CD1c-positive myeloid dendritic cell (primary cell): Measurements from ENCODE around the gene PLCZ1.
"Not testable (repeated sequence)": the region's sequence is repeated elsewhere in the genome, so short reads cannot be mapped to it uniquely, and the experiment has no call there.

Experiments
- DNase-seq: peaks from one replicate; pipeline ENCODE4 v3.0.0-alpha.2; 2016; ENCODE audit errors: extremely low spot score

PLCZ1 gene, protein sequence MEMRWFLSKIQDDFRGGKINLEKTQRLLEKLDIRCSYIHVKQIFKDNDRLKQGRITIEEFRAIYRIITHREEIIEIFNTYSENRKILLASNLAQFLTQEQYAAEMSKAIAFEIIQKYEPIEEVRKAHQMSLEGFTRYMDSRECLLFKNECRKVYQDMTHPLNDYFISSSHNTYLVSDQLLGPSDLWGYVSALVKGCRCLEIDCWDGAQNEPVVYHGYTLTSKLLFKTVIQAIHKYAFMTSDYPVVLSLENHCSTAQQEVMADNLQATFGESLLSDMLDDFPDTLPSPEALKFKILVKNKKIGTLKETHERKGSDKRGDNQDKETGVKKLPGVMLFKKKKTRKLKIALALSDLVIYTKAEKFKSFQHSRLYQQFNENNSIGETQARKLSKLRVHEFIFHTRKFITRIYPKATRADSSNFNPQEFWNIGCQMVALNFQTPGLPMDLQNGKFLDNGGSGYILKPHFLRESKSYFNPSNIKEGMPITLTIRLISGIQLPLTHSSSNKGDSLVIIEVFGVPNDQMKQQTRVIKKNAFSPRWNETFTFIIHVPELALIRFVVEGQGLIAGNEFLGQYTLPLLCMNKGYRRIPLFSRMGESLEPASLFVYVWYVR

DNA sequence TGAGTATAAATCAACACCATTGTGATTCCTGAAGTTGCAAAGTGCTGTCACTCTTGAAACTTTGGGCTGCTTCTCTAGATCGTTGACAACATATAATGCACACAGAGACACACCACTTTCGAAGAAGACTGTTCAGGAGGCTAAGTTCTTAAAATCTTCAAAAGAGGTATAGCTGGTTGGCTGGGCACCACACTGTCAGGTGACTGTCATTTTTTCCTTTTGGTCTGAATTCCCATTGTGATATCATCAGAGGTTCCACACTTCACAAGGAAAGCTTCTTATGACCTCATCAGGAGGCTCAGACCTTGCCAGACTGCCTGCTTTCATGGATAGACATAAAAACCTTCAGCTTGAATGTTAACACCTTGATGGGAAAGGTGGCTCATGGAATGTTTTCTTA, at the start of gene PLCZ1, which contains the start of gene CAPZA3:
Gene PLCZ1, minus strand, starts transcription at position 194 of the 400 bp plus-strand sequence. CDS start 641 bp downstream, outside the sequence.
Gene CAPZA3, plus strand, starts transcription at position 301 of the 400 bp plus-strand sequence. CDS start 150 bp downstream, outside the sequence.
- DNase-seq, result no peak

DNA sequence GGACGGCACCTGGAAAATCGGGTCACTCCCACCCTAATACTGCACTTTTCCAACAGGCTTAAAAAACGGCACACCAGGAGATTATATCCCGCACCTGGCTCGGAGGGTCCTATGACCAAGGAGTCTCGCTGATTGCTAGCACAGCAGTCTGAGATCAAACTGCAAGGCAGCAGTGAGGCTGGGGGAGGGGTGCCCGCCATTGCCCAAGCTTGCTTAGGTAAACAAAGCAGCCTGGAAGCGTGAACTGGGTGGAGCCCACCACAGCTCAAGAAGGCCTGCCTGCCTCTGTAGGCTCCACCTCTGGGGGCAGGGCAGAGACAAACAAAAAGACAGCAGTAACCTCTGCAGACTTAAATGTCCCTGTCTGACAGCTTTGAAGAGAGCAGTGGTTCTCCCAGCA, 47.7 kb upstream of the PLCZ1 start:
- DNase-seq, result not testable (repeated sequence)

DNA sequence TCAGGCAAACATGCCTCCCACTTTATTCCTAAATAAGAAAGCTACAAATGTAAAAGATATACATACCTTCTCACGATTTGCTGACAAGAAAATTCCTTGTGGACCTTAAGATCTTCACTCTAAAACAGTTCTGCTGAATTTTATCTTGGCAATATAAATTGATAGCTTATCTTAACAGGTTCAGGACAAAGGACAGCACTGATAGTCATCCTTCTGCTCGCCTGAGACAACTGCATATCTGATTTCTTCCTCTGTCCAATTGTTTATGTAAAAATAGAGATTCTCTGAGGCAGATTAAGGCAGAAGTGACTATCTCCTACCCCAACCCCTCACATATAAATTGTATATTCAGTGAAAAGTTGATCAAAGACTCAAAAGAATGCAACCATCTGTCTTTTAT, 45.0 kb upstream of the PLCZ1 start:
- no peak for DNase-seq

DNA sequence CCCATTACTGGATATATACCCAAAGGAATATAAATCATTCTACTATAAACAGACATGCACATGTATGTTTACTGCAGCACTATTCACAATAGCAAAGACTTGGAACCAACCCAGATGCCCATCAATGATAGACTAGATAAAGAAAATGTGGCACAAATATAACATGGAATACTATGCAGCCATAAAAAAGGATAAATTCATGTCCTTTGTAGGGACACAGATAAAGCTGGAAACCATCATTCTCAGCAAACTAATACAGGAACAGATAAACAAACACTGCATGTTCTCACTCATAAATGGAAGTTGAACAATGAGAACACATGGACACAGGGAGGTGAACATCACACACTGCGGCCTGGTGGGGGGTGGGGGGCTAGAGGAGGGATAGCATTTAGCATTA, 28.7 kb upstream of the PLCZ1 start:
- DNase-seq, result not testable (repeated sequence)

DNA sequence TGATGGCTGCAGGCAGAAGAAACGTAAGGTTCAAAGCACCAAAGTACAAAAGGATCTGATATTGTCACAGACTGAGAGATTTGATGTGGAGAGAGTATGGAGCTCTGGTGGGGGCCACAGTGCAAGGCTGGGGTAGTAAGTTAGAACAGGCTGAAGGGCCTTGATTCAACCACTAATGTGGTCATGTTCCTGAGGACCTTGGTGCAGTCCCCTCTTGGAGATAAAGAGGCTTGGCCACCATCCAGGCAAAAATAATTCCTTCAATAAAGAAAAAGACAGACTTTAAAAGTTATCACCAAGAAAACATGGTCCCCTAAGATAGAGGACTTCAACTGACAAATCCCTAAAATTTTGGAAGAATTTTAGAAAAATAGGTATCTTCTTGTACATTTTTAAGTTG, 17.5 kb upstream of the PLCZ1 start:
- DNase-seq, result no peak

DNA sequence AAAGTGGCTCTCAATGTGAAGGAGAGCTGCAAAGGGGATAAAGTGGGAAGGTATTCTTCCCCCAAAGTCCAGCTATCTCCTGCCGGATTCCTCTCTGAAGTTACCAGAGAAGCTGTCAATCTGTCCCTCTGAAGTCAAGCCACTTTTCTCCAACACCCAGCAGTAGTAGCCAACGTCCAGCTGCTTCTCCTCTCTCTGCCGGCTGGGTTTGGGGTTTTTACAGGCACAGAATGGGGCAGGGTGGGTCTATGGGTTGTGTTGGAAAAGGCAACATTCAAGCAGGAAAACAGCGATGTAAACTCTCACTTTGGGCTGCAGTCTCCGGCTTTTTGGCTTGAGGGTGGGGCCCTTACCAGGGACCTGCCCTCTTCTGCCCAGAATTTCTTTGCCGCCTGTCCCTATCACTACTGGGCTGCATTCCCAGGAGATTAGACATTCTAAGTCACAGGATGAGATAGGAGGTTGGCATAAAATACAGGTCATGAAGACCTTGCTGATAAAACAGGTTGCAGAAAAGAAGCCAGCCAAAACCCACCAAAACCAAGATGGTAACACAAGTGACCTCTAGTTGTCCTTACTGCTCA, 16.4 kb upstream of the PLCZ1 start:
- no peak for DNase-seq

DNA sequence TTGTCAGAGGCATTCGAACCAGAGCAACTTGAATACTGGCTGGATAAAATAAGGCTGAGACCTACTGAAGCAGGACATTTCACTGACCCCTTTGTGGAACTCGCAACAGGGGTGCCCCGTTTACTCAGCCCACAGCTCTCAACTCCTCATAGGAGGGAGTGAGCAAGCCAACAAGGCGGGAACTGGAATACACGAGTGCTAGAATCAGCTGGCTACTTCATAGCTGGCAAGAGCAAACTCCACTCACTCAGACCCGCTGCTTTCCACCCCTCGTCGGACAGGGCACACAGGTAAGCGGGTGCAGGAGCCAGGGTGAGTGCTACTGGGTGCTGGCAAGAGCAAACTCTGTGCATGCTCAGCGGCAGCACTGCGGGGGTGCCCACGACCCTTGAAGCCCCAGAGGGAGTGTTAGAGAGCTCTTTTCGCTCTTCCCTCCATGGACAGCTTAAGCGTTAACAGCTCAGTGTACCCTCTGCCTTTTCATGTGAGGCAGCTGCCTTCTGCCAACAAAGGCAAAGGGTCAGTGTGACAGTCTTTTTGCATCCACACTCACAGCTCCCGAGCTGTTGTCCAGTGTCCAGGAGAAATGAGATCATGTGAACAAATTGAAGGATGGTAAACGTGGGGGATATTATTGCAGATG, 15.8 kb upstream of the PLCZ1 start:
- no peak for DNase-seq

DNA sequence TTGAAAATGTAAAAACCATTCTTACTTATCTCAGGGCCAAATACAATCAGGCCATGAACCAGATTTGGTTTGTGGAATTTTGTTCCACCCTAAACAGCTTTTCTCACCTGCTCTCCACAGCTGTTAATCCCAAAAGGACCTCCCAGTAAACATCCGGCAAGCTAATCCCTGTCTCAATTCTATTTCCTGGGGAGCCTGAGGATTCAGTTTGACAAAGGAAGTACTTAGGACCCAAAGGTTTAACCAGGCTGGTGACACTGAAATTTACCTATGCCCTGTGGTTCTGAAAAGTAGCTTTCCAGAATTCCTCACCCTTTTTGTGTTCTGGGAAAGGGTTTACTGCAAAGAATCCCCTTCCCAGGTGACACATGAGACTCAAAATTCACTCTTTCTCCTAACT, 15.1 kb upstream of the PLCZ1 start:
- DNase-seq, result no peak

DNA sequence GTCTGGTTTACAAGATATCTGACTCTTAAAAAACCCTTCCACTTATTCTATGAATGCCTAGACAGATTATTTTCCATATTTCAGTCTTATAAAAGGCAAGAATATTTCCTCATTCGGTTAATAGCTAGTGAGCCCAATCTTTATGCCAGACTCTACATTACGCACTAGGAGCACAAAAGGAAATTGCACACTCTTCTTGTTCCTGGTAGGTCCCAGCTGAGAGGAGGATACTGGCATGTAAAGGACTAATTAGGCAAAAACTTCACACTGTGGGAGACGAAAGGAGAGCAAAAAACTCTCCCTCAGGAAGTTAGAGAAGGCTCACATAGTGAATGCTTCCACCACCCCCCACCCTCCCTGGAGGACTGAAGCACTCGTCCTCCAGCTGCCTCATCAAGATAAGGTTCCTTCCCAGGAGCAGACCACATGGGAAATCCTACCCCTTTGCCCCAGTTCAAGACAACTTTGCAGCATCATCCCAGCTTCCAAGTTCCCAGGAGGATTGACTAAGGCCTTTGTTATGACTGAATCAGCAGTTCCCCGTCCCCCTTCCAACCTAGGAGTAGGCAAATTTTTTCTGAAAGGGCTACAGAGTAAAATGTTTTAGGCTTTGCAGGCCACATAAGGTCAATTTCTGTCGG, 14.6 kb upstream of the PLCZ1 start:
- DNase-seq, result no peak

DNA sequence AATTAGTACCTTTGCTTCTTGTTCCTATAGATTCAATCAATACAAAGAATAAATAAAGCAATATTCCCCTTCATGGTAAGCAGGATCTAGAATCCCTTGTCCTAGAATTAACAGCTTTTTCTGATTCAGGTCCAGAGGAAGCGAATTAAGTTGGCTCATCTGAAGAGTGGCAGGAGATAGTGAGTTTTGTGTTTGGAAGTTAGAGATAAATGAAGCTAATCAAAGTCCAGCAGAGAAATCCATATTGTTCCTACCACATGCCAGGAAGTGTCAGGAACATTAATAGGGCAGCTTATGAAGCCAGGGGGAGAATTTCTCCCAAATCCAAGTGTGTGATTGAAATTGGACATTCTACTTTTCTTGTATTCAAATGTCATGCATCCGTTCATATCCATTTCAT, 14.1 kb upstream of the PLCZ1 start:
- DNase-seq, result no peak

DNA sequence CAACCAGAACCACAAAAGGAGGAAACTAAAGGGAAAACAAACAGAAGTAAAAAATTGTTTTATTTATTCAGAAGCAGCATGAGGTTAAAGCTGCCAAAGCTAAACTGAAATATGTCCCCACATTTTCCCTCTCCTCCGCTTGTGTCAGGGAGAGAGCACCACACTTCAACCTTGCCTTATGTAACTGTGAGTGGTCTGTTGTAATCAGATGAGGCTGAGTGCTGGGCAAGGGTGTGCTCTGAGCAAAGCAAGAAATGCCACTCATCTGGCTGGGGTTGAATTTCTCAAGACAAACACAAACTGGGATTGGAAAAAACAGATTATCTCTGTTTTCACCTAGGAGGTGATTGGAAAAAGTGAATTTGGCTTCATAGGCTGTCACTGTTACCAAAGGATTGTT, 12.3 kb upstream of the PLCZ1 start:
- no peak for DNase-seq

DNA sequence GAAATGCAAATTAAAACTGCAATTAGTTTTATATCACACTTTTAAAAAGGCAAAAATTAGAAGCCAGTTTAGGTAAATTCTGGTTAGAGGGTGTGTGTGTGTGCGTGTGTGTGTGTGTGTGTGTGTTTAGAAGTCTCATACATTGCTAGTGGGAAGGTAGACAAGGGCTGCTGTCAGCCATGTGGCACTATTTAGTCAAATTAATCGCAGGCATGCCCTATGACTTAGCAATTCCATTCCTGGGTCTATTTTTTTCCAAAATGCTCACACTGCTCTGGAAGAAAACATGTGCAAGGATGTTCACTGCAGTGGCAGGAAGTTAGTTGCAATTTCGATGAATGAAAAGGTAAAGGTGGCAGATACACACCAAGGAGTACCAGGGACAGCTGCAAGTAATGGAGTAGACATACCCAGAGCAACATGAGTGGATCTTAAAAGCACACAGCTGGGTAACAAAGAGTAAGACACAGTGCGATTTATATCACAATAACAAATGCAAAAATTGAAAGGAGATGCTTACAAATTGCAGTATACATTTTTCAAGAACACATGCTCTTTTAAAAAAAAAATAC, 11.7 kb upstream of the PLCZ1 start:
- no peak for DNase-seq

DNA sequence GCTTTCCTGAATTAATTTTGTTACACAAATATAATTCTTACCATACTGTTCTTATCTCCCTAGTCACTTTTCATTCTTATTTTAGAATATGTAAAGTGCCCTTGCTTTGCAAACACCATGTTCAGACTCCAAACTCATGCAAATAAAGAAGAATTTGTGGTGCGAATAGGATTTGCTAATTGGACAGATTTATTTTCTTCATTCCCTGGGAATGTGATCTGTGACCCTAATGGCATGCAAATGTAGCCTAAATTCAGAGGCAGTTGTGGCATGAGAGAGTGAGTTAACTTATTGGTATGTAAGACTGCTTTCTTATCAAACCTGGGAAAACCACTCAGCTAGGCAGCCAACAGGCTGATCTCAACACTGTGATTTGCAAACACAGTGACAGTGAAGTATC, 10.1 kb upstream of the PLCZ1 start:
- DNase-seq, result no peak

DNA sequence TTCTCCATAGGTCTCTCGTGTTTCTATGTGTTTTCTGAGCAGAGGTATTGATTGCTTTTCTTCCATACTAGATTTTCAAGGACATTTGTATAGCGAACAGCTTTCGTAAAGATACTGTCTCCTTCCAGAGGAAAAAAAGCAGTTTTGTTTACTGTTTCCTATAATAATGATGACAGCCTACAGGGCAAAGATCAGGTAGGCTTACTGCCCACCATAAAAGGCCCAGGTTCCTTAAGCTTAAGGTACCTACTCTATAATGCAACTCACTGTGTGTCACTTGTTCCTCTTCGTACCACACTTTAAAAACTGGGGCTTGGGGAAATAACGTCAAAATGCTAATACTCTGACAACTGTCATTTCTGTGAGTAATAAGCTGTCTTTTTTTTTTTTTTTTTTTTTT, 6.7 kb downstream of the PLCZ1 start:
- no peak for DNase-seq

DNA sequence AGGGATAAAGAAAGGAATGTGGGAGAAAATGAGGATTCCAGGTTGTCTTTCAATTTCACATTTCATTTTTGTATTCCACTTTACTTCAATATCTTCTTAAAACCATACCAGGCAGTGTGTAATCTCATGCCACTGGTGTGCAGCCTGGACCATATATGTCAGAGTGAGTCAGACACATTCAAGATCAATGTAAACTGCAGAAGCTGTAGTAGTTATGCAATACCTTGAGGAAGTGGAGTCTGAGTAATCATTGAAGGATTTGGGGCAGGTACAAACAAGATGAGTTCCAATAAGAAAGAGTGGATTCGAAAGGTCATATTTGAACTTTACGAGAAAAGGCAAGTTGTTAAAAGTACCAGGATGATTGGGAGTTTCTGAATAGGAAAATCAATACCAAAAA, 14.1 kb downstream of the PLCZ1 start:
- no peak for DNase-seq

DNA sequence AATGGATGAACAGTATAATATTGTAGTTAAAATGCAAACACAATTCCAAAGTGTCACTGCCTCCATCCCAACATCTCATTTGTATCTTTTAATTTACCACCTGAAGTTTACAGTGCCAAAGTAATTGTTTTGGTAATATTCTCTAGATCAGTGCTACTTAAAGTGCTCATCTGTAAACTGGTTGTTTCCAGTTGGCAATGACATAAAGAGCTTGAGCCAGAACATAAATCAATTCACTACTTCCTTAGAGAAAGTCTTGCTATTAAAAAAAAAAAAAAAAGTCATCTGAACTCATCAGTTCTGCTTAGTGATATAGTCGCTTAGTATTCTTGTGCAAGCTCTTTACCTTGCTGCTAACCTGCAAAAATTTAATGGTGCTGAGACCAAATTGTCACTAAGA, 16.4 kb downstream of the PLCZ1 start:
- no peak for DNase-seq

DNA sequence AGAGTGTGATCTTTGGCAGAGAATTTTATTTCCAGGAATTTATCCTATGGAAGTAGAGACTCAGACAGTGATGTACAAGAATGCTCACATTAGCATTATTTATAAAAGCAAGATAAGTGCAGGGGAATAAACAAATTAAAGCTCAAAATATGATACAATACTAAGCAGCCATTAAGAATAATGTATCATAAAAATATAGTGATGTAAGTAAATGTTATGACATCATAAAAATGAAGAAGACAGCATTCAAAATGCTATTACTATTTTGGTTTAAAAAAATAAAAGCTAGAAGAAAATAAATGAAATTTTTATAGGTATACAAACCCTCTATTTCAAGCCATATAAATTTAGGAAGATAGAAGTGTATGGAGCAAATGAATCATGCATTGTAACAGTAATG, 17.1 kb downstream of the PLCZ1 start:
- no peak for DNase-seq

DNA sequence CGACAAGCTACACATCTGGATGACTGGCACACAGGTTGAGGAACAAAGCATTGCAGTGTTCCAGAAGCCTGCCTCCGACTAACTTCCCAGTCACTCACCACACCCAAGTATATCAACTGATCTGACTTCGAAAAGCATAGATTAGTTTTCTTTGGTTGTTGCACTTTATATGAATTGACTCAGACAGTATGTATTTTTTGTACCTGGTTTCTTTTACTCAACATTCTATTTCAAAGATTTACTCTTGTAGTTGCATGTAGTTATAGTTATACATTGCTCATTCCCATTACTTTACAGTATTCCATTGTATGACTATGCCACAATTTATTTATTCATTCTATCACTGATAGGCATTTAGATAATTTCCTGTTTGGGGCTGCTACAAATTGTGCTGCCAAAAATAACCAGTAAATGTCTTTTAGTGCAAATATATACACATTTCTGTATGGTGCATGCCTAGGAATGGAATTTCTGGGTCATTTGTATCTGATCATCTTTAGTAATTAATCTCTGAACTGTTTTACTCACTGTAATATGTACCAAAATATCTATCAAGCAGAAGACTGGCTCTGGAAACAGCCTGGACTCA, 17.8 kb downstream of the PLCZ1 start:
- DNase-seq, result no peak

DNA sequence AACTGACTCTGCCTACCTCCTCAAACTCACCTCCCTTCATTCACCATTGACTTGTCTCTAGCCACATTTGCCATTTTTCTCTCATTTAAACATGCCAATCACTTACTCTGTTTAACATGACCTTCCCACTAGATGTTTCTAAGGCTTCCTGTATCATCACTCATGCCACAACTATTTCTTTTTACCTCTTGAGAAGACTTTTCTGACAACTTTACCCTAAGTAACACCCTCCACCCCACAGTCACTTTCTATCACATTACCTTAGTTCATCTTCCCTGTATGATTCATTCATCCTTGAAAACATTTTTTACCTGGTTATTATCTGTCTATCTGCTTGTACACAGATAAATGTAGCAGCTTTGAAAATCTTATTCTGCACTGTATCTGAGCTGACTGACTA, 19.4 kb downstream of the PLCZ1 start:
- DNase-seq, result no peak

DNA sequence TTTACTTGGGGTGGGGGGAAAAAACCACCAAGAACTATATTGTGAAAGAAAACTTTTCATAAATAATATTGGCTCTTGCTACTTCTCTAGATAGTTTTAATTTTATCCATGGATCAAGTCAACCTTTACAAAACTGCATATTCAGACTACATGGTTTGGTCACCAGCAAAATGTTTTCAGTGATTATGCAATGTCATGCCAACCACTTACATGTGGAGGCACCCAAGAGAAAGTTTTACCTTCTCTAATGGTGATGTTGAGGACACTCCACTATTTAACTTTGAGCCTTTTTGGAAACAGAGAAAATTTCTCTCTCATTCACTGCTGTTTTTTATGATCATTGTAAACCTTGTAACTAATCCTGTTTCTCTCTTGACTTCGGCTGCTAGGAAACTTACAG, 21.6 kb downstream of the PLCZ1 start:
- DNase-seq, result no peak

DNA sequence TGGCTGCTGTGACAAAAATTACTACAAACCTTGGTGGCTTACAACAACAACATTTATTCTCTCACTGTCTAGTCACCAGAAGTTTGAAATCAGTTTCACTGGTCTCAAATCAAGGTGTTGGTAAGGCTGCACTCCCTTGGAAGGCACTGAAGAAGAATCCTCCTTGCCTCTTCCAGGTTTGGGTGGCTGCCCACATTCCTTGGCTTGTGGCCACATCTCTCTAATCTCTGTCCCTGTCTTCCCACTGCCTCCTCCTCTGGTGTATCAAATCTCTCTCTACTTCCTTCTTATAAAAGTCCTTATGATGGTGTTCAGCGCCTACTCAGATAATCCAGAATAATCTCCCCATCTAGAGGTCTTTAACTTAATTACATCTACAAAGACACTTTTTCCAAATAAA, 31.0 kb downstream of the PLCZ1 start:
- no peak for DNase-seq
